Measurements from ENCODE around the gene ST7.

DNA sequence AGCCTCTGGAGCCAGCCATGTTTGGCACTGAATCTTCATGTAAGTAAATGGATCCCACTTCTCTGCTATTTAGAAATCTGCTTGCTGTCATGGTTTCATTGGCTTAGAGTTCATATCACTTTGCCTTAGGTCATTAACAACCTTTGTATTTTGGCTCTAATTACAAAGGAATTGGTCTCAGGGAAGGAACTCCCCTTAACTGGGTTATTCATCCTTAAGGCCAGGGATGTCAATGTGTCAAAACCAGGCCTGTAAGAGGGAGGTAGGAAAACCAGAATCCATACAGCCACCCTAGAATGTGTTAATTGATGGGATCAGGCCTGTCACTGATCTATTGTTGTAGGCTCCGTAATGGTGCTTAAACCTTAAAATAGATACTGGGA, 67.3 kb downstream of the ST7 start:
- TF ChIP-seq CTCF (IDR thresholded peaks at IDR 0.05; ENCODE audit: extremely low read depth in 1 of 2, insufficient read depth in 1 of 2, low read depth in 1 of 2, low read length in 2 of 2) (no peak), POLR2A (IDR thresholded peaks at IDR 0.05; ENCODE audit: low read depth, low read length) (no peak), MYC (IDR thresholded peaks at IDR 0.05; ENCODE audit: low read depth, low read length) (no peak), EZH2 (IDR thresholded peaks at IDR 0.05; ENCODE audit: borderline replicate concordance, low read depth, low read length, severe bottlenecking) (no peak), POLR2AphosphoS5 (IDR thresholded peaks at IDR 0.05; ENCODE audit: insufficient read depth, low read depth, low read length) (no peak), JUN (IDR thresholded peaks at IDR 0.05; ENCODE audit: borderline replicate concordance, insufficient read depth, insufficient read length, low read depth) (no peak), GATA2 (IDR thresholded peaks at IDR 0.05; ENCODE audit: insufficient read depth, insufficient read length, low read depth, low read length) (no peak)
- TF ChIP-seq, protein P1, sequence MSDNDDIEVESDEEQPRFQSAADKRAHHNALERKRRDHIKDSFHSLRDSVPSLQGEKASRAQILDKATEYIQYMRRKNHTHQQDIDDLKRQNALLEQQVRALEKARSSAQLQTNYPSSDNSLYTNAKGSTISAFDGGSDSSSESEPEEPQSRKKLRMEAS (IDR thresholded peaks at IDR 0.05; ENCODE audit: insufficient read depth, insufficient read length), result no peak

Data from endothelial cell of umbilical vein (primary cell).